ENCODE results near the gene P4HA2.
A peak's percentile ranks its signal among the peaks of the same experiment; 100 is the strongest.

Gene P4HA2

GRCh38 chr5:132202711-132203463 is 24.8 kb downstream of the P4HA2 start:
- DNase-seq (ENCODE audit: low spot score): no peak
- no peak for TF ChIP-seq CTCF (IDR thresholded peaks at IDR 0.05; ENCODE audit: extremely low read depth, missing control alignments)

DNA sequence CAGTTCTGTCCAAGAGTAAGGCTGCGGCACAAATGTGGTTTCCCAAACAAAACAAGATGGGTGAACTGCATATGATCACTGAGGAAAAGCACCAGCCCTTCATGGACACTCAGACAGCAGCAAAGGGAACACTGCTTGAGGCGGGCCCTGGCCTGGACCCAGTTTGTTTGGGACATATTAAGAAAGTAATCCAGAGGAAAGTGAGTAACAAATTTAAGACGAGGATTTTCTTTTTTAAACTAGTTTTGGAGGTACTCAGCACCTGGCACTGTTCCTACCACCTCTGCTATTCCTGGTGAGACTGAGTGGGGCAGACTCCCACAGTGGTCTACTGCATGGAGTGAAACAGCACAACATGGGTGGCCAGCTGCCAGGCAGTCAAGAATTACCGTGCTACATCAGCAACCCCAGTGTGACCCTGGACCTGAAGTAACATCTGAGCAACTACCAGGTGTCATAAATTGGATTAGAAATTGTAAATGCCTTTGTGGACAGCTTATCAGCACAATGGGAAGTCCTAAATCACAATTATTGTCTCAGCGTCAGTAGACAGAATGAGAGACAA is 28.5 kb downstream of the P4HA2 start:
- DNase-seq (ENCODE audit: low spot score): no peak
- no peak for TF ChIP-seq CTCF (IDR thresholded peaks at IDR 0.05; ENCODE audit: extremely low read depth, missing control alignments)

GRCh38 chr5:132198571-132198970 is 29.1 kb downstream of the P4HA2 start:
- no peak for TF ChIP-seq CTCF (IDR thresholded peaks at IDR 0.05; ENCODE audit: extremely low read depth, missing control alignments)
- no peak for DNase-seq (ENCODE audit: low spot score)

DNA sequence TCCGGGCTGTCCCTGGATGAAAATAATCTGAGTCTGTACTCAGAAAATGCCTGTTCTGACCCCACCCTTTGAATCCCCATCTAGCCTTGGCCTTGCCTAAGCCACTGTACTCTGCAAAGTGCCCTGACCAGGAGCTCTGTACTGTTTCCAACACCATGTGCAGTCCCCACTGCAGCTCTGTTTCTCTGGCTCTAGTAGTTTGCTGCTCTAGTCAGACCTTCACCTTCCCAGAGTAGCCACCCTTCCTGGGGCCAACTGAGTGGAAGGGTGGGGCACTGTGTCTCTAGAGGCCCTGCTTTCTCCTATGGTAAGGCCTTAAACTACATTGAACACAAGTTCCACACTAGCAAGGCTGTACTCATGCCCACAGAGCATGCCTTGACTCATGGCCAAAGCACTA is 31.9 kb downstream of the P4HA2 start:
- no peak for TF ChIP-seq CTCF (IDR thresholded peaks at IDR 0.05; ENCODE audit: extremely low read depth, missing control alignments)
- no peak for DNase-seq (ENCODE audit: low spot score)

DNA sequence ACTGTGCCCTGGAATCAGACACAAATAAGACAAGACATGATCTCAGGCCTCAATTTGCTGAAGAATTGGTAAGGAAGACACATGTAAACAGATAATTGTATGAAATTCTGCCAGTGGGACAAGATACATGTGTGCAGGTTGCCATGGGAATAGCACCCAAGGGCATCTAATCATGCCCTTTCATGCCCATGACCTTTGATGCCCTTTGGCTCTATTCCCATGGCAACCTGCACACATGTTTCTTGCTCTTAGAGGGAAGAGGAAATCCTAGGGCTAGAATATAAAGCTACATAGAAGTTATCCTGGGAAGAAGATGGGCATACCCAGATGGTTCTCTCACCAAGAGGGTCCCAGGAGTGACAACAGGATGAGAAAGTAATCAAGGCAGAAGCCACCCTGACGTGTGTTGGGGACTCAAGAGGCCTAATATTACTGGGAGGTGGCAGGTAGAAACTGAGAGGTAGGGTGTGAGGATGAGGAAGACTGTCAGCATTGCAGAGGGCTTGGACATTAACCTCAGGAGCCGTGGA is 34.4 kb downstream of the P4HA2 start:
- no peak for DNase-seq (ENCODE audit: low spot score)
- no peak for TF ChIP-seq CTCF (IDR thresholded peaks at IDR 0.05; ENCODE audit: extremely low read depth, missing control alignments)

GRCh38 chr5:132190161-132190817 is 37.4 kb downstream of the P4HA2 start:
- TF ChIP-seq CTCF (IDR thresholded peaks at IDR 0.05; ENCODE audit: extremely low read depth, missing control alignments): peak; percentile 10
- peak; percentile 55 for DNase-seq (ENCODE audit: low spot score)

- no peak for DNase-seq (ENCODE audit: low spot score)
- TF ChIP-seq CTCF (IDR thresholded peaks at IDR 0.05; ENCODE audit: extremely low read depth, missing control alignments): no peak
Measured at GRCh38 chr5:132184588-132184987, 43.1 kb downstream of the P4HA2 start.
